Measurements from ENCODE around the gene PER1. TPM values are rescaled to one million over a fixed set of nuclear protein-coding genes. Genes with fewer than 3 reads are reported as not detected.

The PER1 gene
- total and polyA plus RNA-seq, 2 of the 13 experiments (the other 11 are each of a cell fraction or from before 2014, with no cell fraction given): 2.6 to 3.6 TPM

DNA sequence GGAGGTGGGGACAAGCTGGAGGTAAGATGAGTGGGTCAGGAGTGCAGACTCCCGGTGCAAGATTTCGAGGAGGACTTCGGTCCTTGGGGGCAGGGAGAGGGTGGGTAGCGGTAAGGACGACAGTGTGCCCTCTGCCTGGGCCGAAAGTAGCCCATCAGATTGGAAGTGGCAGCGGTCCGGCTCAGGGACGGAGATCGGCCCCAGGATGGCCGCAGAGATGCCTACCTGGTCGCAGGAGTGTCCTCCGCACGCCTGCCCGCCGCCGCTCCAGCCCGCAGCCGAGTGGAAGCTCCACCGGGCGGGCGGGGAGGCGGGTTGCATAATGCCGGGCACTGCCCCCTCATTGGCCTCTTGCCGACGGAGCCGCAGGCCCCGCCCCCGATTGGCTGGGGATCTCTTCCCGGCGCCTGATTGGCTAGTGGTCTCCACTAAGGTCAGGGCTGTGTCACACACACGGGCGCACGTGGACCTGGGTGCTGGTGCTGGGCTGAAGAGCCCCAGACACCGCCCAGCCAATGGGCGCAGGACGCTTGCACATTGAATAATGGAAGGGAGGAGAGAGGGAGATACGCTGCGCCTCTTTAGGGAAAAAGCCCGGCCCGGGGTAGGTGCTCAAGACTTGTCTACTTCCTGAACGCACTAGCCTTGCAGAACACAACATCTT is at the start of gene PER1 (continued):
- TF ChIP-seq, protein P1, sequence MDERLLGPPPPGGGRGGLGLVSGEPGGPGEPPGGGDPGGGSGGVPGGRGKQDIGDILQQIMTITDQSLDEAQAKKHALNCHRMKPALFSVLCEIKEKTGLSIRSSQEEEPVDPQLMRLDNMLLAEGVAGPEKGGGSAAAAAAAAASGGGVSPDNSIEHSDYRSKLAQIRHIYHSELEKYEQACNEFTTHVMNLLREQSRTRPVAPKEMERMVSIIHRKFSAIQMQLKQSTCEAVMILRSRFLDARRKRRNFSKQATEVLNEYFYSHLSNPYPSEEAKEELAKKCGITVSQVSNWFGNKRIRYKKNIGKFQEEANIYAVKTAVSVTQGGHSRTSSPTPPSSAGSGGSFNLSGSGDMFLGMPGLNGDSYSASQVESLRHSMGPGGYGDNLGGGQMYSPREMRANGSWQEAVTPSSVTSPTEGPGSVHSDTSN (CRISPR knock-in tag; IDR thresholded peaks at IDR 0.05): no peak
- TF ChIP-seq ZNF350 (CRISPR knock-in tag; IDR thresholded peaks at IDR 0.05; ENCODE audit: borderline replicate concordance, low read depth): no peak
- TF ChIP-seq, protein P2, sequence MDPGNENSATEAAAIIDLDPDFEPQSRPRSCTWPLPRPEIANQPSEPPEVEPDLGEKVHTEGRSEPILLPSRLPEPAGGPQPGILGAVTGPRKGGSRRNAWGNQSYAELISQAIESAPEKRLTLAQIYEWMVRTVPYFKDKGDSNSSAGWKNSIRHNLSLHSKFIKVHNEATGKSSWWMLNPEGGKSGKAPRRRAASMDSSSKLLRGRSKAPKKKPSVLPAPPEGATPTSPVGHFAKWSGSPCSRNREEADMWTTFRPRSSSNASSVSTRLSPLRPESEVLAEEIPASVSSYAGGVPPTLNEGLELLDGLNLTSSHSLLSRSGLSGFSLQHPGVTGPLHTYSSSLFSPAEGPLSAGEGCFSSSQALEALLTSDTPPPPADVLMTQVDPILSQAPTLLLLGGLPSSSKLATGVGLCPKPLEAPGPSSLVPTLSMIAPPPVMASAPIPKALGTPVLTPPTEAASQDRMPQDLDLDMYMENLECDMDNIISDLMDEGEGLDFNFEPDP (CRISPR knock-in tag; conservative IDR thresholded peaks at IDR 0.05): no peak
- TF ChIP-seq SP5 (CRISPR knock-in tag; IDR thresholded peaks at IDR 0.05; ENCODE audit: borderline replicate concordance, low read depth): no peak
- no peak for TF ChIP-seq PLRG1 (conservative IDR thresholded peaks at IDR 0.05)
- no peak for TF ChIP-seq ZNF773 (CRISPR knock-in tag; IDR thresholded peaks at IDR 0.05; ENCODE audit: borderline replicate concordance)
- no peak for TF ChIP-seq NFE2L1 (CRISPR knock-in tag; IDR thresholded peaks at IDR 0.05; ENCODE audit: borderline replicate concordance)
- no peak for TF ChIP-seq FOXM1 (CRISPR knock-in tag; IDR thresholded peaks at IDR 0.05)
- no peak for TF ChIP-seq STAG1 (CRISPR knock-in tag; IDR thresholded peaks at IDR 0.05)
- TF ChIP-seq ELF1 (CRISPR knock-in tag; IDR thresholded peaks at IDR 0.05): peak; percentile 18; the same call in 1 of the 2 replicates
- TF ChIP-seq ETV5 (CRISPR knock-in tag; IDR thresholded peaks at IDR 0.05; ENCODE audit: borderline replicate concordance): no peak; the same call in 1 of the 2 replicates
- TF ChIP-seq, protein P3, sequence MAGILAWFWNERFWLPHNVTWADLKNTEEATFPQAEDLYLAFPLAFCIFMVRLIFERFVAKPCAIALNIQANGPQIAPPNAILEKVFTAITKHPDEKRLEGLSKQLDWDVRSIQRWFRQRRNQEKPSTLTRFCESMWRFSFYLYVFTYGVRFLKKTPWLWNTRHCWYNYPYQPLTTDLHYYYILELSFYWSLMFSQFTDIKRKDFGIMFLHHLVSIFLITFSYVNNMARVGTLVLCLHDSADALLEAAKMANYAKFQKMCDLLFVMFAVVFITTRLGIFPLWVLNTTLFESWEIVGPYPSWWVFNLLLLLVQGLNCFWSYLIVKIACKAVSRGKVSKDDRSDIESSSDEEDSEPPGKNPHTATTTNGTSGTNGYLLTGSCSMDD (CRISPR knock-in tag; IDR thresholded peaks at IDR 0.05): no peak
- TF ChIP-seq ZNF33A (CRISPR knock-in tag; IDR thresholded peaks at IDR 0.05; ENCODE audit: borderline replicate concordance): no peak
- no peak for TF ChIP-seq ZSCAN25 (CRISPR knock-in tag; IDR thresholded peaks at IDR 0.05)
- no peak for TF ChIP-seq DR1 (CRISPR knock-in tag; IDR thresholded peaks at IDR 0.05)
- TF ChIP-seq KLF9 (CRISPR knock-in tag; IDR thresholded peaks at IDR 0.05; ENCODE audit: low read depth): no peak
- TF ChIP-seq KDM4B (CRISPR knock-in tag; IDR thresholded peaks at IDR 0.05): no peak; the same call in 1 of the 2 replicates
- no peak for TF ChIP-seq HNRNPK (IDR thresholded peaks at IDR 0.05; ENCODE audit: low read depth, low read length, poor library complexity, severe bottlenecking)
- TF ChIP-seq, protein P4, sequence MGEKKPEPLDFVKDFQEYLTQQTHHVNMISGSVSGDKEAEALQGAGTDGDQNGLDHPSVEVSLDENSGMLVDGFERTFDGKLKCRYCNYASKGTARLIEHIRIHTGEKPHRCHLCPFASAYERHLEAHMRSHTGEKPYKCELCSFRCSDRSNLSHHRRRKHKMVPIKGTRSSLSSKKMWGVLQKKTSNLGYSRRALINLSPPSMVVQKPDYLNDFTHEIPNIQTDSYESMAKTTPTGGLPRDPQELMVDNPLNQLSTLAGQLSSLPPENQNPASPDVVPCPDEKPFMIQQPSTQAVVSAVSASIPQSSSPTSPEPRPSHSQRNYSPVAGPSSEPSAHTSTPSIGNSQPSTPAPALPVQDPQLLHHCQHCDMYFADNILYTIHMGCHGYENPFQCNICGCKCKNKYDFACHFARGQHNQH (CRISPR knock-in tag; IDR thresholded peaks at IDR 0.05): no peak
- no peak for TF ChIP-seq PHB2 (IDR thresholded peaks at IDR 0.05; ENCODE audit: partially characterized antibody)
- TF ChIP-seq, protein P5, sequence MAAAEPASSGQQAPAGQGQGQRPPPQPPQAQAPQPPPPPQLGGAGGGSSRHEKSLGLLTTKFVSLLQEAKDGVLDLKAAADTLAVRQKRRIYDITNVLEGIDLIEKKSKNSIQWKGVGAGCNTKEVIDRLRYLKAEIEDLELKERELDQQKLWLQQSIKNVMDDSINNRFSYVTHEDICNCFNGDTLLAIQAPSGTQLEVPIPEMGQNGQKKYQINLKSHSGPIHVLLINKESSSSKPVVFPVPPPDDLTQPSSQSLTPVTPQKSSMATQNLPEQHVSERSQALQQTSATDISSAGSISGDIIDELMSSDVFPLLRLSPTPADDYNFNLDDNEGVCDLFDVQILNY (CRISPR knock-in tag; conservative IDR thresholded peaks at IDR 0.05): no peak
- peak; percentile 81 for TF ChIP-seq NFYB (CRISPR knock-in tag; IDR thresholded peaks at IDR 0.05)
- TF ChIP-seq, protein P6, sequence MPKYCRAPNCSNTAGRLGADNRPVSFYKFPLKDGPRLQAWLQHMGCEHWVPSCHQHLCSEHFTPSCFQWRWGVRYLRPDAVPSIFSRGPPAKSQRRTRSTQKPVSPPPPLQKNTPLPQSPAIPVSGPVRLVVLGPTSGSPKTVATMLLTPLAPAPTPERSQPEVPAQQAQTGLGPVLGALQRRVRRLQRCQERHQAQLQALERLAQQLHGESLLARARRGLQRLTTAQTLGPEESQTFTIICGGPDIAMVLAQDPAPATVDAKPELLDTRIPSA (CRISPR knock-in tag; IDR thresholded peaks at IDR 0.05; ENCODE audit: borderline replicate concordance): no peak
- peak; percentile 25 for TF ChIP-seq ASH2L (IDR thresholded peaks at IDR 0.05; ENCODE audit: insufficient read length, low read depth, low read length)

Measured in HepG2 (cell line).